Right lobe of liver (tissue), 6 donors: ENCODE measurements around the gene CCZ1. TPM values are rescaled to one million over a fixed set of nuclear protein-coding genes. Genes with fewer than 3 reads are reported as not detected.
"Not testable (repeated sequence)": the region's sequence is repeated elsewhere in the genome, so short reads cannot be mapped to it uniquely, and the experiment has no call there.

Experiments
- ATAC-seq, 4 donors: fragments of 200-7000 bp; cut with Tn5 transposase; one replicate each; pipeline ENCODE4 v1.9.1; 2020; ENCODE audit warnings: mild to moderate bottlenecking in 4 of 4, moderate library complexity in 4 of 4
- DNase-seq, 3 donors: peaks; one replicate each; pipeline ENCODE4 v3.0.0-alpha.2; 2020
- H3K27ac ChIP-seq, 3 donors: fragments of 200-600 bp; one replicate each; pipeline ENCODE4 v1.8.0; 2022
- H3K27me3 ChIP-seq, 2 donors: fragments of 200-600 bp; one replicate each; pipeline ENCODE4 v1.8.0; 2022
- H3K36me3 ChIP-seq, 4 donors: fragments of 200-600 bp; sonication (generic) in 1 of 4; one replicate each; pipeline versions ENCODE4 v1.5.1 to v1.8.0; 2017 to 2022; ENCODE audit warnings: control low read depth in 1 of 4
- H3K4me1 ChIP-seq, 4 donors: fragments of 200-600 bp; sonication (generic) in 1 of 4; one replicate each; pipeline versions ENCODE4 v1.5.1 to v1.8.0; 2017 to 2022; ENCODE audit warnings: control low read depth in 1 of 4
- H3K4me3 ChIP-seq, 3 donors: fragments of 200-600 bp; one replicate each; pipeline ENCODE4 v1.8.0; 2022
- H3K9me3 ChIP-seq, 4 donors: fragments of 200-600 bp; sonication (generic) in 1 of 4; one replicate each; pipeline versions ENCODE4 v1.5.1 to v1.8.0; 2017 to 2022; ENCODE audit warnings: control low read depth in 1 of 4
- WGBS: methylation state at CpG from one replicate; pipeline ENCODE4 v1.1.6; 2018; ENCODE audit warnings: low coverage, low lambda C conversion rate; ENCODE audit not compliant: insufficient coverage; ENCODE audit errors: missing lambda C conversion rate; 5-methylcytosine and 5-hydroxymethylcytosine counted together
- intact Hi-C, 2 donors: fragments of 100-400 bp; cut with DNase I; formaldehyde crosslinking; loops; one replicate each; pipeline versions ENCODE4 v1.11.2 to v1.14.1; 2022
- small RNA-seq, 2 experiments: library from RNA; depleted of rRNA; stranded (forward); fragments of <200 nt; gene quantifications; one replicate each; pipeline ENCODE3, GENCODE V24; 2016
- total RNA-seq, 6 experiments: library from RNA; depleted of rRNA in 2 of 6; stranded (reverse); fragments of >200 nt in 2 of 6; fragmentation: NEBNext Ultra II Directional in 3 of 6; extraction: Animal tissue kit (Norgen Biotek cat#: 25700) in 3 of 6; gene quantifications; one replicate each; pipeline versions ENCODE4 v1.1.0 to v1.2.4, GENCODE V29; 2016 to 2023
- donor health status: DM: no; HTN: yes; CAD: no.
- donor health status: DM: no; HTN: no; CAD: no.
- donor health status: DM: no; HTN: no; CAD: no.
- donor health status: DM: no; HTN: yes; CAD: no.
- donor health status: DM: no; HTN: yes; CAD: no.

Gene CCZ1
- total RNA-seq, 6 experiments from 2014 or later: 18.8 to 35.5 (median 26.6) TPM

DNA sequence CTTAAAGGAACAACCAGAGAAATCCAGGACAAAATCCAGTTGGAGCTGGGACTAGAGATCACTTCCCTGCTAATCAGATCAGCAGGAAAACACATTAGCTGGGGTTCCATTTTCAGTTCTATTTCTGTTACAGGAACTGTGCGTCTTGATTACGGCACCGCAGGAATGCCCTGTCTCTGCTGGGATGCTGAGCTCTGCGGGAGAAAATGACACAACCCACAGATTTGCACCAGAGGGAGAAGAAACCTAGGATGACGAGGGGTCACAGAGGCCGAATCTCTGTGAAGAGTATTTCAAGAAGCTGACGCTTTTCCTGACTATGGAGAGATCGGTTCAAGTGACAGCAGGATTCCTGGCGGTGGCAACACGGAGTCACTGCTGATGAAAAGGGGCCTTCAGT, 31.8 kb downstream of the CCZ1 start:
- DNase-seq, H3K27me3 ChIP-seq, H3K4me1 ChIP-seq, H3K4me3 ChIP-seq, H3K27ac ChIP-seq, intact Hi-C loops, H3K9me3 ChIP-seq, H3K36me3 ChIP-seq: not testable (repeated sequence)
- WGBS: no CpG with 5 or more reads among the region's 10 CpGs
- peak; percentile 48 to 70 (median 61) for ATAC-seq

DNA sequence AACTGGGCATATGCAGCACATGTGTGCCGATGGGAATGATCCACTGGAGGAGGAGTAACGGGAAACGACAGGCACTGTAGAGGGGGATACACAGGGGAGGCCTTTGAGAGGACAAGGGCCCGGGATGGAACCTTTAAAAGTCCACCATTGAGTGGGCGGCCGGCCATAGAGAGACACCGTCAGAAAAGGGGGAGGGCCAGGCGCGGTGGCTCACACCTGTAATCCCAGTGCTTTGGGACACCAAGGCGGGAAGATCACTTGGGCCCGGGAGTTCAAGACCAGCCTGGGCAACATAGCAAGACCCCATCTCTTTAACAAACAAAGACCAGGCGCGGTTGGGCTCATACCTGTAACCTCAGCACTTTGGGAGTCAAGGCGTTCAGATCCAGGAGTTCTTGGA, 32.7 kb downstream of the CCZ1 start:
- H3K36me3 ChIP-seq, H3K4me1 ChIP-seq, H3K27me3 ChIP-seq, H3K27ac ChIP-seq, H3K9me3 ChIP-seq, intact Hi-C loops, ATAC-seq, H3K4me3 ChIP-seq: not testable (repeated sequence)
- DNase-seq: peak in 2 of 3 donors; percentile 19 to 45
- WGBS: 100% methylated on average over 5 of the region's 14 CpGs

DNA sequence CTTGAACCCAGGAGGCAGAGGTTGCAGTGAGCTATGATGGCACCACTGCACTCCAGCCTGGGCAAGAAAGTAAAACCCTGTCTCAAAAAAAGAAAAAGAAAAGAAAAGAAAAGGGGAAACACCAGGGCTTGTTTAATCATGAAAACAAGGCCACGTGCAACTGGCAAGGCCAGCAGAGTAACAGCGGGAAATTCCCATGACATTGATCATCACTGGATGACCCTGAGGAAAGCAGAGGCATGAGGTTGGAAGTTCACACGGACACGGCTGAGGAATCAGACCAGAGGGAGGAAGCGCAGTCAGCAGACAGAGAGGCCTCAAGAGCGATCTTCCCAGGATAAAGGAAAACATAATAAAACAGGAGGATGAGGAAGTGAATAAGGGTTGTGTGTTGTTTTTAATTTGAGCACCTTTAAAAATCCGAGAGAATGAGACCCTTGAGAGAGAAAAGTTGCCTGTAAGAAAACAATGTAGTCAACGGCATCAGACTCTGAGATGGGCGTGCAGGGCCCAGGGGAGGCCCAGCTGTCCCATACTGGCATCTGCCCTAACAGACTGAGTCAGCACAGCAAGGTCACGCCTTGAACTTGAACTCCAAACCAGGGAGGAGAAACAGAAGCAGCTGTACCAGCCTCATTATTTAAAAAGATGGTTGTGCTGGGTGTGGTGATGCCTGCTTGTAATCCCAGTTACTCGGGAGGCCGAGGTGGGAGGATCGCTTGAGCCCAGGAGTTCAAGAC, 33.5 kb downstream of the CCZ1 start:
- intact Hi-C loops, H3K4me1 ChIP-seq, H3K36me3 ChIP-seq, H3K9me3 ChIP-seq, H3K27me3 ChIP-seq, H3K27ac ChIP-seq, H3K4me3 ChIP-seq: not testable (repeated sequence)
- ATAC-seq (peak; percentile 77 to 93 (median 82)), DNase-seq (peak in 1 of 3 donors; percentile 24)
- 46% methylated on average over 5 of the region's 13 CpGs for WGBS

DNA sequence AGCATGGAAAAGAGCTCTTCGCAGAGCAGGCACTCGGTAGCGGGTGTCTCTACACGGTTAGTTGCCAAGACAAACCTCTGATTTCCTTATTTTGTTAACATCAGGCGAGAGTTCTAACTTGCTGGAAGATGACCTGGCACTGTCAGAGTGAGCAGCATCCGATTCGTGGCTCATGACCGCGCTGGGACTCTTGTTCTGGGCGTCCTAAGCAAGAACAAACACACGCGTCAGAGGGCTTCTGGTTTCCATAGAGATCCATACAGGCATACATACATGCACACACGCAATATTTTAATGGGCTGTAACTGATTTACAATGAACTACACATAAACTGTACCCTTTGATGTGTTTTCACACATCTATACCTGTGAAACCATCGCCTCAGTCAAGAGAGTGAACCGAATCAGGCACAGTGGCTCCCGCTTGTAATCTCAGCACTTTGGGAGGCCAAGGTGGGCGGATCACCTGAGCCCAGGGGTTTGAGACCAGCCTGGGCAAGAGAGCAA, 36.5 kb downstream of the CCZ1 start:
- H3K36me3 ChIP-seq, H3K4me3 ChIP-seq, intact Hi-C loops, H3K27me3 ChIP-seq, H3K4me1 ChIP-seq, H3K27ac ChIP-seq, DNase-seq, H3K9me3 ChIP-seq, ATAC-seq: not testable (repeated sequence)
- no CpG with 5 or more reads among the region's 17 CpGs for WGBS

DNA sequence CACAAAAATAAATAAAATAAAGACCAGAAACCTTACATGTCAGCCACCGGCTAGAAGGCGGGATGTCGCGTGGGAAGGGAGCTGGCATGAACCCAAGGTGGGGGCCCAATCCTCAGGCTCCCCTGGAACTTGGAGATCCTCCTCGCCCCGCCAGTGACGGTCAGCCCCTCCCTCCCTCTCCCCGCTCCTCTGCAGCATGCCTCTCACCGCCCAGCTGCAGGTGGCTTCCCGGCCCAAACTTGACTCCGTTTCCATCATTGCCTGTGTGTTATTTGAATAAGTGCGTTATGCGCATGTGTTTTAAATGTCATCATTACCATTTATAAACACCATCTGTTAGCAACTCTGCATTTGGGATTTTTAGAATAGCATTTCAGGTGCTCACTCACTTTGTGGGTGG, 64.7 kb downstream of the CCZ1 start:
- WGBS: no CpG with 5 or more reads among the region's 13 CpGs

DNA sequence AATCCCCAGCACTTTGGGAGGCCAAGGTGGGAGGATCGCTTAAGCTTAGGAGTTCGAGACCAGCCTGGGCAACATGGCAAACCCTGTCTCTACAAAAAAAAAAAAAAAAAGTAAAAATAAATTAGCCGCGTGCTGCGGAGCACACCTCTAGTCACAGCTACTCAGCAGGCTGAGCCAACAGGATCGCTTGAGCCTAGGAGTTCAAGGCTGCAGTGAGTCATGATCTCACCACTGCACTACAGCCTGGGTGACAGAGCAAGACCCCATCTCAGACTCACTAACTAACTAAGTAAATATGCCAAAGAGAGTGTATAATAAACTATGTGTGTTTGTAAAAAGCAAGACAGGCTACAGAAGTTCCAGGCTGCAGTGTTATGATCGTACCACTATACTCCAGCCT, 65.3 kb downstream of the CCZ1 start:
- H3K4me3 ChIP-seq, ATAC-seq, H3K27ac ChIP-seq, intact Hi-C loops, H3K27me3 ChIP-seq, H3K36me3 ChIP-seq, DNase-seq, H3K4me1 ChIP-seq, H3K9me3 ChIP-seq: not testable (repeated sequence)
- no CpG with 5 or more reads among the region's 7 CpGs for WGBS

More for the DNA sequence above, 64.7 kb downstream of the CCZ1 start:
- H3K36me3 ChIP-seq, DNase-seq, H3K4me3 ChIP-seq, intact Hi-C loops, H3K27ac ChIP-seq, H3K4me1 ChIP-seq, H3K27me3 ChIP-seq, H3K9me3 ChIP-seq, ATAC-seq: not testable (repeated sequence)

DNA sequence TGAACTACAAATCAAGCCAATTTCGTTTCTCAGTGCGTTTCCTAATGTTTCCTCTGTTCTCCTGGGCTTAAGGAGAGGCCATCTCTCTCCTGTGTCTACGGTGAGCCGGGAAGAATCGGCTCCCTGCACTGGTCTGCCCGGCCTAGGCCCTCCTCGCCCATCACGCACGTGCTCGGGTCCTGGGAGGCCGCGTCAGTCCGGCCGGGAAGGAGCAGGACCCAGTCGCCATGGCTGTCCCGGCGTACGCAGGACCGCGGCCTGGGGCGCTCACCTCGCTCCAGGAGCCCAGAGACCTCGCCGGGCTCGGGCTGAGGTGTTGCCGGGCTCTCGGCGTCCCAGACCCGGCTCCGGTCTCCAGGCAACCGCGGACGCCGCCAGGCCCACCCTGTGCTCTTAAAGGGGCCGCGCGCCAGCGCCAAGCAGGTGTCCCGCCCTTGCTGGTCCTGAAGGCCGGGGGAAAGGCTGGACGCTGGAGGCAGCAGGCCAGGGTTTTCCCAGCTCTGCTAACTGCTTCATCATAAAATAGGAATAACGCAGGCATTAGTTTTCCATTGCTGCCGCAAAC, 71.9 kb downstream of the CCZ1 start, which contains the start of gene RSPH10B:
Gene RSPH10B, minus strand, starts transcription at position 343 of the 565 bp plus-strand sequence. CDS start 3,573 bp downstream, outside the sequence.
- no CpG with 5 or more reads among the region's 43 CpGs for WGBS

DNA sequence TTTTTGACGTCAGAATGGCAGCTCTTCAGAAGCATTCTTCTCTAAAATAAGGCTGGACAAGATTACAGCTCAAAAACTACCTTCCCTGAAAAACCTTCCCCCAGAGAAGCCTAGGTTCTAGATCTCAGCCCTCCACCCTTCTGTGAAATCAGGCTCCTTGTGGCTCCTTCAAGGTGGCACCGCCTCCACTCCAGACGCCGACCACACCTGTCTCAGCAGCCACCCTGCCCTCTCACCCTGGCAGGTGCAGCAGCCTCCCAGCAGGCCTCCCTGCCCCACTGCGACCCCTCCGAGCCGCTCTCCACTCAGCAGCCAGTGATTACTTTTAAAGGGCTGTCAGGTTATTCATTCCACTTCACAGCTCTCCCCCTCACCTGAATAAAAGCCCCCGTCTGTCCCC, 75.0 kb downstream of the CCZ1 start:
- intact Hi-C loops, H3K36me3 ChIP-seq, H3K4me3 ChIP-seq, H3K9me3 ChIP-seq, DNase-seq, H3K4me1 ChIP-seq, H3K27ac ChIP-seq, H3K27me3 ChIP-seq, ATAC-seq: not testable (repeated sequence)
- WGBS: no CpG with 5 or more reads among the region's 8 CpGs

More for the DNA sequence above, 71.9 kb downstream of the CCZ1 start, which contains the start of gene RSPH10B:
- H3K27ac ChIP-seq, H3K36me3 ChIP-seq, H3K9me3 ChIP-seq, H3K4me3 ChIP-seq, H3K4me1 ChIP-seq, H3K27me3 ChIP-seq, intact Hi-C loops, DNase-seq: not testable (repeated sequence)
- peak in 3 of 4 donors; percentile 33 to 61 (median 45) for ATAC-seq

Small RNA genes lying within 50 kb of the gene (small RNA-seq; reads per million reads assigned to genes)
- 0 reads per million in 2 experiments for gene RN7SL556P

Other genes starting within 250 kb of the CCZ1 start
- 10 to 100 TPM; 11.1 to 15.0 (median 12.7) TPM for gene RNF216, start 117.1 kb upstream of the CCZ1 start, total RNA-seq
- not detected for gene OCM, start 17.9 kb upstream of the CCZ1 start, total RNA-seq
- gene RSPH10B, start 72.0 kb downstream of the CCZ1 start, total RNA-seq: under 1 TPM in 3 of 6 experiments, not detected in 3; 0.19 to 0.92 (median 0.47) TPM
- 1 to 10 TPM; 3.9 to 6.8 (median 5.8) TPM for gene PMS2, start 110.3 kb downstream of the CCZ1 start, total RNA-seq
- 10 to 100 TPM; 20.2 to 53.6 (median 24.6) TPM for gene AIMP2, start 110.5 kb downstream of the CCZ1 start, total RNA-seq
- gene ANKRD61, start 132.6 kb downstream of the CCZ1 start, total RNA-seq: under 1 TPM in 1 of 6 experiments, not detected in 5; 0.26 TPM
- 100 to 1,000 TPM in 2 of 6 experiments, 10 to 100 TPM in 4; 69.3 to 271 (median 72.8) TPM for gene EIF2AK1, start 160.4 kb downstream of the CCZ1 start, total RNA-seq
- gene USP42, start 206.2 kb downstream of the CCZ1 start, total RNA-seq: 1 to 10 TPM; 3.1 to 4.5 (median 4.2) TPM